ENCODE results near the gene ABCD1. TPM values are rescaled to one million over a fixed set of nuclear protein-coding genes. Genes with fewer than 3 reads are reported as not detected.

Gene ABCD1
- total and polyA plus RNA-seq, 10 of the 15 experiments (the other 5 are each of a cell fraction or from before 2014, with no cell fraction given): 0.13 to 6.5 (median 1.4) TPM

DNA sequence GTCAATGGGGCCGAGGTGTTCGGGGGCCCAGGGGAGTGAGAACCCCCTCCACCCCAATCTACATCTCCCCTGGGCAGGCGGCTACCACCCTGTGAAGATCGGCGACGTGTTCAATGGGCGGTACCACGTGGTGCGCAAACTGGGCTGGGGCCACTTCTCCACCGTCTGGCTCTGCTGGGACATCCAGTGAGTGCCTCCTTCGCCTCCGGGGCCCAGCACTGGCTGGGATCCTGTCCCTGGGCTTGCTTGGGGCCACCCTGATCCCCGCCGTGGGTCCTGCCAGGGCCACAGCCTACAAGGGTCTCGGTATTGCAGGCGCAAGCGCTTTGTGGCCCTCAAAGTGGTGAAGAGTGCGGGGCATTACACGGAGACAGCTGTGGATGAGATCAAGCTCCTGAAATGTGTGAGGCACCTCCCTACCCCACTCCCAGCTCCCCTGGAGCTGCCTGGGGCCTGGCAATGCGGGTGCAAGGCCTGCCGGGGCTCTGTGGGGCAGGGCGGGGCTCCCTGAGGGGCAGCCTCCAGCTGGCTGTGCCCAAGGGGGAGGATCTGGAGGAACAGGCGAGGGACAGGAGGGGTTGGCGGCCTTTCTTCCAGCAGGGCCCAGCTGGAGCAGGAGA is 56.9 kb downstream of the ABCD1 start:
- no TSS peak for BruUV-seq (replicated peaks)
- intact Hi-C loops (cut with micrococcal nuclease; ENCODE audit: unreplicated experiment): no loop called here
- no peak for FAIRE-seq
- H3K4me3 ChIP-seq: no peak overlapping the region
- SMC1A ChIA-PET (ENCODE audit: uncharacterized antibody, unreplicated experiment): no interaction called here
- in situ Hi-C loops (cut with MboI): loop anchor here (10.0 kb wide), 1 partner anchor 47 kb away; no protein-coding TSS in a partner anchor
- H3K36me3 ChIP-seq (ENCODE audit: control insufficient read depth in 2 of 2, insufficient read depth in 2 of 2, low read length in 1 of 2): no peaks in the 10 kb centered on the region; a peak in 1 of 4 replicates
- no peak overlapping the region for H3K4me2 ChIP-seq (ENCODE audit: control insufficient read depth, insufficient read depth)
- WGBS (ENCODE audit: insufficient coverage, insufficient replicate concordance, low lambda C conversion rate, missing lambda C conversion rate): 66% methylated on average over 23 of the region's 24 CpGs
- H4K20me1 ChIP-seq (ENCODE audit: control insufficient read depth, insufficient read depth): no peaks in the 10 kb centered on the region
- POLR2A ChIA-PET: no interaction called here
- no peak overlapping the region for H3K9ac ChIP-seq (ENCODE audit: control insufficient read depth, insufficient read depth, low read length)
- ATAC-seq: no peak
- TF ChIP-seq, protein P1, sequence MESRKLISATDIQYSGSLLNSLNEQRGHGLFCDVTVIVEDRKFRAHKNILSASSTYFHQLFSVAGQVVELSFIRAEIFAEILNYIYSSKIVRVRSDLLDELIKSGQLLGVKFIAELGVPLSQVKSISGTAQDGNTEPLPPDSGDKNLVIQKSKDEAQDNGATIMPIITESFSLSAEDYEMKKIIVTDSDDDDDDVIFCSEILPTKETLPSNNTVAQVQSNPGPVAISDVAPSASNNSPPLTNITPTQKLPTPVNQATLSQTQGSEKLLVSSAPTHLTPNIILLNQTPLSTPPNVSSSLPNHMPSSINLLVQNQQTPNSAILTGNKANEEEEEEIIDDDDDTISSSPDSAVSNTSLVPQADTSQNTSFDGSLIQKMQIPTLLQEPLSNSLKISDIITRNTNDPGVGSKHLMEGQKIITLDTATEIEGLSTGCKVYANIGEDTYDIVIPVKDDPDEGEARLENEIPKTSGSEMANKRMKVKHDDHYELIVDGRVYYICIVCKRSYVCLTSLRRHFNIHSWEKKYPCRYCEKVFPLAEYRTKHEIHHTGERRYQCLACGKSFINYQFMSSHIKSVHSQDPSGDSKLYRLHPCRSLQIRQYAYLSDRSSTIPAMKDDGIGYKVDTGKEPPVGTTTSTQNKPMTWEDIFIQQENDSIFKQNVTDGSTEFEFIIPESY (IDR thresholded peaks at IDR 0.05): no peak
- TF ChIP-seq POLR2A (IDR thresholded peaks at IDR 0.05; ENCODE audit: low read depth, low read length) (no peak), BHLHE40 (IDR thresholded peaks at IDR 0.05; ENCODE audit: borderline replicate concordance in 1 of 2, low read depth in 2 of 2, low read length in 1 of 2) (no peak), CBX3 (IDR thresholded peaks at IDR 0.05; ENCODE audit: borderline replicate concordance, low read depth) (no peak)
- TF ChIP-seq, protein P2, sequence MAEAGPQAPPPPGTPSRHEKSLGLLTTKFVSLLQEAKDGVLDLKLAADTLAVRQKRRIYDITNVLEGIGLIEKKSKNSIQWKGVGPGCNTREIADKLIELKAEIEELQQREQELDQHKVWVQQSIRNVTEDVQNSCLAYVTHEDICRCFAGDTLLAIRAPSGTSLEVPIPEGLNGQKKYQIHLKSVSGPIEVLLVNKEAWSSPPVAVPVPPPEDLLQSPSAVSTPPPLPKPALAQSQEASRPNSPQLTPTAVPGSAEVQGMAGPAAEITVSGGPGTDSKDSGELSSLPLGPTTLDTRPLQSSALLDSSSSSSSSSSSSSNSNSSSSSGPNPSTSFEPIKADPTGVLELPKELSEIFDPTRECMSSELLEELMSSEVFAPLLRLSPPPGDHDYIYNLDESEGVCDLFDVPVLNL (IDR thresholded peaks at IDR 0.05; ENCODE audit: low read depth, low read length): no peak
- TF ChIP-seq, protein P3, sequence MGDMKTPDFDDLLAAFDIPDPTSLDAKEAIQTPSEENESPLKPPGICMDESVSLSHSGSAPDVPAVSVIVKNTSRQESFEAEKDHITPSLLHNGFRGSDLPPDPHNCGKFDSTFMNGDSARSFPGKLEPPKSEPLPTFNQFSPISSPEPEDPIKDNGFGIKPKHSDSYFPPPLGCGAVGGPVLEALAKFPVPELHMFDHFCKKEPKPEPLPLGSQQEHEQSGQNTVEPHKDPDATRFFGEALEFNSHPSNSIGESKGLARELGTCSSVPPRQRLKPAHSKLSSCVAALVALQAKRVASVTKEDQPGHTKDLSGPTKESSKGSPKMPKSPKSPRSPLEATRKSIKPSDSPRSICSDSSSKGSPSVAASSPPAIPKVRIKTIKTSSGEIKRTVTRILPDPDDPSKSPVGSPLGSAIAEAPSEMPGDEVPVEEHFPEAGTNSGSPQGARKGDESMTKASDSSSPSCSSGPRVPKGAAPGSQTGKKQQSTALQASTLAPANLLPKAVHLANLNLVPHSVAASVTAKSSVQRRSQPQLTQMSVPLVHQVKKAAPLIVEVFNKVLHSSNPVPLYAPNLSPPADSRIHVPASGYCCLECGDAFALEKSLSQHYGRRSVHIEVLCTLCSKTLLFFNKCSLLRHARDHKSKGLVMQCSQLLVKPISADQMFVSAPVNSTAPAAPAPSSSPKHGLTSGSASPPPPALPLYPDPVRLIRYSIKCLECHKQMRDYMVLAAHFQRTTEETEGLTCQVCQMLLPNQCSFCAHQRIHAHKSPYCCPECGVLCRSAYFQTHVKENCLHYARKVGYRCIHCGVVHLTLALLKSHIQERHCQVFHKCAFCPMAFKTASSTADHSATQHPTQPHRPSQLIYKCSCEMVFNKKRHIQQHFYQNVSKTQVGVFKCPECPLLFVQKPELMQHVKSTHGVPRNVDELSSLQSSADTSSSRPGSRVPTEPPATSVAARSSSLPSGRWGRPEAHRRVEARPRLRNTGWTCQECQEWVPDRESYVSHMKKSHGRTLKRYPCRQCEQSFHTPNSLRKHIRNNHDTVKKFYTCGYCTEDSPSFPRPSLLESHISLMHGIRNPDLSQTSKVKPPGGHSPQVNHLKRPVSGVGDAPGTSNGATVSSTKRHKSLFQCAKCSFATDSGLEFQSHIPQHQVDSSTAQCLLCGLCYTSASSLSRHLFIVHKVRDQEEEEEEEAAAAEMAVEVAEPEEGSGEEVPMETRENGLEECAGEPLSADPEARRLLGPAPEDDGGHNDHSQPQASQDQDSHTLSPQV (IDR thresholded peaks at IDR 0.05): no peak
- H2AFZ ChIP-seq (ENCODE audit: control insufficient read depth, low read depth, low read length): no peak overlapping the region
- RAD21 ChIA-PET (ENCODE audit: unreplicated experiment): no interaction called here
- no peaks in the 10 kb centered on the region for H3K79me2 ChIP-seq (ENCODE audit: control insufficient read depth, insufficient read depth, low read length)
- H3K9me3 ChIP-seq (replicated peaks; ENCODE audit: control insufficient read depth, insufficient read depth, low read length): no peaks in the 10 kb centered on the region; the same call in 2 of the 3 replicates
- no peak for DNase-seq (ENCODE audit: low read depth, low spot score)
- CTCF ChIA-PET: no interaction called here
- no peaks in the 10 kb centered on the region for H3K4me1 ChIP-seq (ENCODE audit: control insufficient read depth, insufficient read depth, low read length)
- no peaks in the 10 kb centered on the region for H3K27me3 ChIP-seq (replicated peaks in 1 of 2; ENCODE audit: control insufficient read depth in 2 of 2, insufficient read depth in 2 of 2, low read length in 1 of 2)
- no peak overlapping the region for H3K27ac ChIP-seq (ENCODE audit: control insufficient read depth, insufficient read depth)
